Measurements from ENCODE around the gene LRRTM4.
"Not testable (repeated sequence)": the region's sequence is repeated elsewhere in the genome, so short reads cannot be mapped to it uniquely, and the experiment has no call there.

Gene LRRTM4

GRCh38 chr2:77314721-77315120 lies 207.5 kb downstream of the LRRTM4 start:
- no peak for DNase-seq (ENCODE audit: low read depth in 2 of 2)

- no peak for DNase-seq (ENCODE audit: low read depth in 2 of 2)
These were observed 211.8 kb downstream of the LRRTM4 start for GRCh38 chr2:77310416-77310815.

- no peak for DNase-seq (ENCODE audit: low read depth in 2 of 2)
These were observed 212.5 kb downstream of the LRRTM4 start for GRCh38 chr2:77309725-77310124.

GRCh38 chr2:77301441-77301840 lies 220.7 kb downstream of the LRRTM4 start:
- DNase-seq (ENCODE audit: low read depth in 2 of 2): no peak

- no peak for DNase-seq (ENCODE audit: low read depth in 2 of 2)
These were observed 225.4 kb downstream of the LRRTM4 start for GRCh38 chr2:77296791-77297190.

DNA sequence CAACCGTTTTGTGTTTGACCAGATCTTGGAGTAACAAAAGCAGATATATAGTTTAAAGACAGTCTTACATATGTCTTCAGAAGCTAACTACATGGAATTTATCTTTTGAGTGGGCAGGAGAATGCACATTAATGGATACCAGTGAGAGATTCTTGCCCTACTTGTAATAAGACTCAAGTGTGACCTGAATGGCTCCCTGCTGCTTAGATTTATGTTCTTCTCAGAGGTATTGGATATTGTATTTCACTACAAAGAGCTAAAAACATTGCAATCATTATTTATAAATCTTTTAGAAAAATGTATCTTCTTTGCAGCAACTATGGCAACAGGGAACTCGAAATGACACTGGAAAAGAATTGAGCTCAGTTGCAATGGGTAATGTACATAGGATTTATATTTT lies 227.7 kb downstream of the LRRTM4 start:
- no peak for DNase-seq (ENCODE audit: low read depth in 2 of 2)

DNA sequence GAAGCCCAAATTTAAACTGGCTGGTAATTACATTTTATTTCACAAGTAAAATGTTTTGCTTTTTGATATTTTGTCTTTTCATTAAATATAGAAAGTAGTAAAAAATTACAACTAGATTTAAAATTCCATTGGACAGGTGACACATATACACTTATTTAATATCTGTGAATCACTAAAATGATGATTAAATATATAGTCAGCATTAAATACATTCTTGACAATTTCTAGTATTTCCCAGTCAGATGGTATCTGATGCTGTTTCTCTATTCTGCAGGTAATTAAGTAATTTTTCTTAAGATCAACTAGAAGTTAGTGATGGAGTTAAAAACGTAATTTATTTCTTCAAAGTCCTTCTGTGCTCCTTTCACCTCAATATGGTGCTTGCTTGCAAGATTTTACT lies 237.8 kb downstream of the LRRTM4 start:
- DNase-seq (ENCODE audit: low read depth in 2 of 2): no peak

- no peak for DNase-seq (ENCODE audit: low read depth in 2 of 2)
These were observed 250.9 kb downstream of the LRRTM4 start for GRCh38 chr2:77271262-77271661.

DNA sequence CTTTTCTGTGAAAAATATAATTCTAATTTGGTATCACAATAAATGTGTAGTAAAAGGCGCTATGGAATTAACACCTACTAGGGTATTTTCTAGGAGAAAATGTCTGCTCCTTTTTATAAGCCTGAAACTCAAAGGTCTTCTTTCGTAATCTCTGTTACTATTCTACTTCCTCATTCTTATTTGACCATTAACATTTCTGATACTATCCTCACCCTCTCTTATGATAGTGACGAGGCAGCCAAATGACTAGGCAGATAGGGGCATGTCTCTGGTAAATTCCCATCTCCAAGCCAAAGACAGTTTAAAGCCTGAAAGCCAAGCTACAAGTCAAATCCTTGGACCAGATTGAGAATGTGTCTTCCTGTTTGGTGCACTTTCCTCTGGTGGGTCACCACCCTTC lies 251.7 kb downstream of the LRRTM4 start:
- DNase-seq (ENCODE audit: low read depth in 2 of 2): no peak

DNA sequence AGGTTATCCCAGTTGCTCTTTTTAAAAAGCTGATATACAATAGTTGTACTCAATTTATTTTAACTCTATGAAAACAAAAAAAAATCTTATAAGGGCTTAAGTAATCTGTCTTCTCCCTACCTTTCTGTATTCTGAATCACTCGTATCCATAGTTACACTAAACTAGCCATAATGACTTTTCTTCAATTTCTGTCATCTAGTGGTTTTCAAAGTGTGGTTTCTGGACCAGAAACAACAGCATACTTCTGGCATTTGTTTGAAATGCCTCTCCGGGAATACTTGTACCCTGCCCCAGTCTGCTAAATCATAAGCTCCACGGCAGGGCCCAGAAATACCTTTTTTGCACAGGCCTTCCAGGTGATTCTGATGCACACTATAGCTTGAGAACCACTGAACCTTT lies 253.6 kb downstream of the LRRTM4 start:
- no peak for DNase-seq (ENCODE audit: low read depth in 2 of 2)

DNA sequence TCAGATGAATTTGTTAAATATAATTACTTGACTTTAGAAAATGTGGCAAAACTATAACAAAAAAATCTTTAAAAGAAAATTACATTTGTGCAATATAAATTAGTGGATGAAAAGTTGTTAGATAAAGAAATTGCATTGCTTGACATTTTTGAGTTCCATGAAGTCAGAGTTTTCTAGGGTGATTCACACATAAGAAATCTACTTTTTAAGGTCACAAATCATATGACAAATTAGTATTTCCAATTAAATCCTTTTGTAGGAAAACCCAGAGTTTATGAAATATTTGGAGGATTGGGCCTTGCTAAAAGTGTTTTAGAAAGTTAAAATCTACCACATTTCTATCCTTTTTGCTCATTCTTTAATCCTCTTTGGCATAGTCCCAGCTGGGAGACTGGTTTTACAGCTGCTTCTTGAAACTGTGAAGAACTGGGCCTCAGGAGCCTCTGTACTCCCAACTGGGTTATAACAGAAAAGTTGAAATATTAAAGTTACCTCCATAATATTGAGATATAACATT lies 289.2 kb downstream of the LRRTM4 start:
- no peak for DNase-seq (ENCODE audit: low read depth in 2 of 2)

GRCh38 chr2:77228391-77228790 lies 293.8 kb downstream of the LRRTM4 start:
- no peak for DNase-seq (ENCODE audit: low read depth in 2 of 2)

DNA sequence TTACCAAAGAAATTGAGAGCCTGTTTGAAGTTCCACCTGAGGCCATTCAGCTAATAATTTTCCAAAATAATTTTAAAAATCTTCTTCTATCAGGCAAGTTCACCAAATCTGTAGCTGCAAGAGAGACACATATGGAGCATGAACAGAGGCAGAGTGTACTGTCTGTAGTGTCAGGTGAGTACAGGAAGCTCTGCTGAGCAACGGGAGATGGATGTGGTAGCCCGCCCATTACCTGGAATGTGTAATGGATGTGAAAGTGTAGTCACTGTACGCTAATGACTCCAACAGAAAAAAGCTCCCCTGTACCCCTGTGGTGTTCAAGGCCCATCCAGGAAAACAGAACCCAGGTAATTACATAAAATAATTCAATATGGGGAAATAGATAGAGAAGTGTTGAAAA lies 311.5 kb downstream of the LRRTM4 start:
- DNase-seq (ENCODE audit: low read depth in 2 of 2): no peak

GRCh38 chr2:77207331-77207730 lies 314.8 kb downstream of the LRRTM4 start:
- no peak for DNase-seq (ENCODE audit: low read depth in 2 of 2)

DNA sequence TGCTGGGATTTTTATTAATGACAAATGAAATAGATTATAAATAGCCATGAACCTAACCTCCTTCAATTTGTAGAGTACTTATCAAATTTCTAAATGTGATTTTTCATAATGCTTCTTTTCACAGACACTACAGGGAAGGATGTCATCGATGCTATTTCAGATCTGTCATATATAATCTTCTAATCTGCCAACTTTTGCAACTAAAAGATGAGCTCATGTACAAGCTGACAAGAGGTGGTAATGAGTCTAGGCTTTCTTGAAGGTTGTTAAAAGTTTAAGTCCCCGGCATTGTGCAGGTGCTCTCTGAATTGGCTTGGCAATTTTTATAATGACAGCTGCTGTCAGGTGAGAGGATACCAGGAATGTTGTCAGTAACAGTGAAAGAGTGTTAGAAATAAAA lies 320.4 kb downstream of the LRRTM4 start:
- no peak for DNase-seq (ENCODE audit: low read depth in 2 of 2)

- no peak for DNase-seq (ENCODE audit: low read depth in 2 of 2)
These were observed 322.8 kb downstream of the LRRTM4 start for GRCh38 chr2:77199411-77199810.

GRCh38 chr2:77193858-77194448 lies 328.2 kb downstream of the LRRTM4 start:
- DNase-seq (ENCODE audit: low read depth in 2 of 2): no peak

DNA sequence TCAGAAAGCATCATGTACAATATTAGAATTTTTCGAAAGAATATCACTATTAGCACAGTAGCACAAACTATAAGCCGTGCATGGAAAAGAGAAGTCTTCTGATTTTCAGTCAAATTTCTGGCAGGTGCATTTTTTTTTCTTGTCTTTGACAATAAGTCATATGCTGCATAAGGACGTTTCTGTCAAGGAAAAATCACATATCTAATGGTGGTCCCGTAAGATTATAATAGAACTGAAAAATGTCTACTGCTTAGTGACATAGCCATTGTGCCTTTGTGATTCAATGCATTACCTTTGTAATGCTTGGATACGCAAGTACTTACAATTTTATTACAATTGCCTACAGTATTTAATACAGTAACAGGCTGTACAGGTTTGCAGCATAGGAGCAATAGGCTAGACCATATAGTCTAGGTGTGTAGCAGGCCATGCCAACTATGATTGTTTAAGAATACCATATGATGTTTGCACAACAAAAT lies 329.3 kb downstream of the LRRTM4 start:
- no peak for DNase-seq (ENCODE audit: low read depth in 2 of 2)

GRCh38 chr2:77191665-77192064 lies 330.5 kb downstream of the LRRTM4 start:
- no peak for DNase-seq (ENCODE audit: low read depth in 2 of 2)

- DNase-seq (ENCODE audit: low read depth in 2 of 2): no peak
These were observed 331.3 kb downstream of the LRRTM4 start for GRCh38 chr2:77190721-77191346.

DNA sequence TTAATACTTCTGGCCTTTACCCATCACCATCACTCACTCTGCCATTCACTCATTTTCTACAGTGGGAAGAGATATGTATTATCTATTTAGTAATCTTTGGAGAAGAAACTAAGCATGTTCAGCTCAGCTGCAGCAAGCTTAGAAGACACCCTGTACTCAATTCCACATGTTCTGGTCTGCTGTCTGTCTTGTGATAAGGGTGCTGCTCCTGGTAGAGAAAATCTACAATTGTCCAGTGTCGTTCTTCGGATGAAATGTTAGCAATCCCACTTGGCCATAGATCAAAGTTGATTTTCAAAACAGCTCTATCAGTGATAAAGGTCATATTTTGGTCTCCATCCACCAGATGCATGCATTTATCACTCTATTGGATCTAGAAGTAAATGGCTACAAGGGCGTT lies 337.1 kb downstream of the LRRTM4 start:
- DNase-seq (ENCODE audit: low read depth in 2 of 2): no peak

DNA sequence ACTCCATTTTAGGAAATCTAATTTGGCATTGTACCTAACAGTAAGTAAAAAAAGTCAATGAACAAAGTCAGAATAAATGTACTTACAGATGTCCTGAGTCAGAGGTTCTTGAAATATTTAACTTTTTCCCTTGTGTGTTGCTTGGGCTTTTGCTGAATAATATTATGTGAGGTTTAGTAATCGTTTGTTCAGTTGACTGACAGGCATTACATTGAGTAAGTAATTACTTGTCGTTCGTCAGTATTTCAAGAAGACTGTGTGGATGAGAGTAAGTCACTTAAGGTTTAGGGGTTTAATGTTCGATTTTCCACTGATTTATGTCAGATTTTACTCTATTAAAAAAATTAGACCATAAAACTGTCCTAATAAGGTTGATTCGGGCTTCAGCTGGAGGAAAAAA lies 342.9 kb downstream of the LRRTM4 start:
- DNase-seq (ENCODE audit: low read depth in 2 of 2): no peak

DNA sequence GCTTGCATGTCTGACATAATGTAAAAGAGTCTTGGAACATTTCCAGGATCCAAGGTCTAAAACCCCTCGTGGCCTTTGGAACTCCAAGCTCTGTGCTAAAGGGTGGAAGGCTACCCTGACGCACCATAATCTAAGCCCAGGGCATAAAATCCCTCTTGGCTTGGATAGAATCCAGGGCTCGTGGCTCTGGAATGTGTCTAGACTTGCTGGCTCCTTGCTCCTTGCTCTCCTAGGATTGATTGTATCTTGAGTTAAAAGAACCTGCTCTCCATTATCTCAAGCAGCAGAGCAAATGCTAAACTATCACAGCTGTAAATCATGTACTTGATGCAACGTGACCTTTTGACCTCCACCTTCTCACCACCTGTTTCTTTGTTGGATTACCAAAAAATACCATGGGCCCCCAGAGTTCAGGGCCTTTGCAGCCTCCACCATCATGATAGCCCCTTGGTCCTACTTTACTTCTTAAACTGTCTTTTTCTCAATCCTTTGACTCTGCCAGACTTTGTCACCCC lies 346.9 kb downstream of the LRRTM4 start:
- DNase-seq (ENCODE audit: low read depth in 2 of 2): not testable (repeated sequence)

All from stimulated activated CD8-positive, alpha-beta memory T cell treated with anti-CD3 and anti-CD28 coated beads, Interleukin-2, amount 100 ng/mL, for 48 hours (primary cell).